GM18517 (cell line): Measurements from ENCODE around the gene RPS6KA3.
A peak's percentile ranks its signal among the peaks of the same experiment; 100 is the strongest.
"Not testable (repeated sequence)": the region's sequence is repeated elsewhere in the genome, so short reads cannot be mapped to it uniquely, and the experiment has no call there.

Experiments
- ATAC-seq: cut with Tn5 transposase; IDR thresholded peaks from one replicate; pipeline ENCODE4 v1.9.1; 2021; ENCODE audit warnings: mild to moderate bottlenecking, moderate library complexity; ENCODE audit not compliant: unreplicated experiment

RPS6KA3 gene

DNA sequence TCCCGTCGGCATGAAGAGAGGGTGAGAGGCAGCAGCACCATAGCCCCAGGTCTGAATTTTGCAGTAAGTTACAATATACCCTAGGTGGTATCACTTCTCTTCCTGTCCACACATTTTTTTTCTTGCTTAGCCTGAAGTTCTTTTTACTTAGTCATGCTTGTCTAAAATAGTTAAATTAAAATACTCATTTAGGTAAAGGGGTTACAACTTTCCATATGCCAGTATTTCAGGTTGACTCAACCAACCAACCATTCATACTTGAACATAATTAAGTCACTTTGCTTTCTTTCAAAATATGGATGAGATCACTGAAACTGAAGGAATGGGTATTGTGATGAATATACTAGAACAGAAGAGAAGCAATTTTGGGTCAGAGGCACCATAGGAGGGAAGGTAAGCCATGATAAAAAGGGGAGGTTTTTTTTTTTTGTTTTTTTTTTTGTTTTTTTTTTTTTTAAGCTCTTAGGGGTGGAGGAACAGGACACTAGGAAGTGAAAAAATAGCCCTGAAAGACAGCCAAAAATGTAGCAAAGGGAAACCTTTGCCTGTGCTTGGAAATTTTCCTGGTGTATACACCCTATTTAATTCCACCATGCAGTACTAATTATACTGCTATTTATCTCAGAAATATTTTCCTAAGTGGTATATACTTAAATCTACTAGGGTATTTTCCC lies 41.8 kb downstream of the RPS6KA3 start:
- ATAC-seq: peak; percentile 88

DNA sequence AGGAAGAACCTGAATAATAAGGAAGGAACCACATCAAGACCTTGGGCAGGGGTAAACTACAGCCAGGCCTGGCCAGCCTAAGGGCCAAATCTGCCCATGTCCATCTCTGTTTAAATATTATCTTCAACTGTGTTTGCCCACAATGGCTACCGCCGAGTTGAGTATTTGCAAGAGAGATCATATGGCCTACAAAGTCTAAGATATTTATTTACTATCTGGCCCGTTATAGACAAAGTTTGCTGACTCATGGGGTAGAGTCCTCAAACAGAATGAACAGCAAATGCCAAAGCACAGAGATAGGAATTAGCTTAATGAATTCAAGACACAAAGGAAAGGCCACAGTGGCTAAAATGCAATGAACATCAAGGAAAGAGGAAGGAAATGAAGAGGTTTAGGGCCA lies 44.8 kb downstream of the RPS6KA3 start:
- no peak for ATAC-seq

DNA sequence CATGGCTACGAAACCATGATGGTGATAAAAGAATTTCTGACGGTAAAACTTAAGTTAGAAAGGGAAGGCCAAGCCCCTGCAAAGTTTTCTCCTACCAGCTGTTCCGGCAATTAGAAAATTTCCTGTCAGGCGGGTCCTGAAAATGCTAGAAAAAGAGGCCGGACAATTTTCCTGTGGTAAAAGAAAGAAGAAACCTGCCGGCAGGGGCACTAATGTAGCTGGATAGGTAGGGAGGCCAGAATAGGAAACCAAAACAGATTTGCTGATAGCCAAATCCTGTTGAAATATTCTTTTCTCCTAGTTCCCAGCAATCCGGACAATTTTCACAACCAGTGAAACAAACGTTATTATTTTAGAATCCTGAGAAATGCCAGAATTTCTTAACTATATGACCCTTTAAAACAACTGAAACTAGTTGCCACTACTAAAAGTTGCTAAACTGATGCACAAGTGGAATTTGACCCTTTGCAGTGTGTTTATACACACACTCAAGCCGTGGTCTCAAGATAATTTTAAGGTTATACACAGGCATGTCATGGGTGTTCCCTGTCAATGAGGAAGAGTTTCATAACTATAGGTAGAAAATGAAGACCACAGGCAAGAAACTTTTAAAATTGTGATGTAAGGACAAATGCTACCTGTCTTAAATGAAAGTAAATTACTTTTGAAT lies 47.7 kb downstream of the RPS6KA3 start:
- ATAC-seq: no peak

DNA sequence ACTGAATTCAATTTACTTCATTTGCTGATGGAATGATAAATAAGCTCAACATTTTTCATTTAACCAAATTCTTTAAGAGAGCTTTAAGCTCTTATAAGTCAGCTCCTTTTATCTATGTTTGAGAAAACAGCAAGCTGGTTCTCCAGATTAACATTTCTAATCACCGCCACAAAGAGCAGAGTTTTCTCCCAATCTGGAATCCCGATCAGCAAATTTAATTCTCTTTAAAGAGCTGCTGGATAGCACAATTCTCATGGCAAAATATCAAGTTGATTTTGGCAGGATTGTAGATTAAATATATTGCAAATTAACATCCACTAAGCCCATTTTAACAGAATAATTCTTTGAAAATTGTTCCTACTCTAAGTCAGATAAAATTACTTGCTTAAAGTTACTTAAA lies 48.8 kb downstream of the RPS6KA3 start:
- ATAC-seq: no peak

DNA sequence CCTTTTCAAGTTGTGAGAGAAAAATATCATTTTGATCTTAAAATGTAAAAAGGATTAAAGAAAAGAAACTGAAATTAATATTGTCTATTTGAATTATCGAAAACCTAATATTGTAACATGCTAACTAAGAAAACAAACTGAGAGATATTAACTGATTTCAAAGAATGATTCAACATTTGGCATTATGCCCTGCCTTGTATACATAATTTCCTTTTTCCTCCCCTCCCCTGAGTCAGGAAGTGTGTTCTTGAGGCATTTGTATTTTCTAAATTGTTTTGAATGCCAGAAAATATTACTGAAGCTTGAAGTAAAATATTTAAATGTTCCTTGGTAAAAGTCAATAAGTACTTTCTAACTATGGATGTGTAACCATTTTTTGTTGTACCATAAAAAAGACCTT lies 49.4 kb downstream of the RPS6KA3 start:
- no peak for ATAC-seq

DNA sequence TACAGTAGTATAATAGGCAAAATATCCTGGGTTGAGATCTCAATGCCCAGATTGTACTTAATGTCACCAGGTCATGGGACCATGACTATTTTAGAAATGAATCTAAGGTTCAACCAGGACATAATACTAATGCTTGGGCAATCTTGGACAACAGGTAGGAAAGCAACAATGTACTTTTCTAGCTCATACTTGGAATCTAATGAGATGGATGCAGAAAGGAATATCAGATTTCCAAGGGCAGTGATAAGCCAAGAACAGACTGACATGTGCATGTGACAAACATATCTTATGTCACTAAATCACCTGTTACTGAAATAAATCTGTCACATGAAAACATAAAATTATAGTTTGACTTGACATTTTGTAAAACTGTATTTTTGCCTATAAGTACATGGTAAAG lies 51.1 kb downstream of the RPS6KA3 start:
- ATAC-seq: no peak

DNA sequence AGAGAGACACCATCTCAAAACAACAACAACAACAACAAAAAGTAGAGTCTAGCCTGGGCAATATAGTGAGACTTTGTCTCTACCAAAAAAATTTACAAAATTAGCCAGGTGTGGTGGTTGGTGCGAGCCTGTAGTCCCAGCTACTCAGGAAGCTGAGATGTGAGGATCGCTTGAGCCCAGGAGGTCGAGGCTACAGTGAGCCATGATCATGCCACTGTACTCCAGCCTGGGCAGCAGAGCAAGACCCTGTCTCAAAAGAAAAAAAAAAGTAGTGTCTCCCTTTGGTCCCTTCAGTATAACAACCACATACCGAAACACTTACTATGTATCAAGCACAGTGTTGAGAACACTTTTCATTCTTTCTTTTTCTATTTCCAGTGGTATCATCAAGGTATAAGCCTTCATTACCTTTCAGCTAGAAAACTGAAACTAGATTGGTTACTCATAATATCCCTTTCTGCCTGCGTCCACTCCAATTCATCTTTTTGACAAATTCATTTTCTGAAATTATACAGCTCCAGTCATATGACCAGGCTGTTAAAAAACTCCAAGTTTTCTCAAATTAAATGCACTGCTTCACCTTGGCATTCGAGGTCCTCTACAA lies 54.1 kb downstream of the RPS6KA3 start:
- peak; percentile 98 for ATAC-seq

DNA sequence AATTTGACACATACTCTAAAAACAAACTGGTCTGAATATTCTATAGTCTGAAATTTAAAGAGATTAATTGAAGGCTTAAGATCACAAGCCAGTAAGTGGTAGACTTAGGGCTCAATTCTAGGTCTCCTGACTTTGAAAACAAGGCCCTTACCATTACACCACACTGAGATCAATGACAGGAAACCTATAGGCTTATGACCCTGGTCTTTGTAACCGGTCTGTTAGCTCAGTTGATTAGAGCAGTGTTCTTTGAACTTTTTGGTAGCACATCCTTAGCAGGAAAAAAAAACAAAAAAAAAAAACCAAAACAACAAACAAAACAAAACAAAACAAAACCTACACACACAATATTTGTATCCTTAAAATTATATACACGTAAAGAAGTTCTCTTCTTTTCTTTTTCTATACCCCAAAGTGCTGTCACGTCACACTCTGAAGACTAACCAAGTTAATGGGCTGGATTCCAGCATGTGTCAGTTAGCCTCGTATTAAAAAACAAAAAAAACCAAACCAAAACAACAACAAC lies 55.4 kb downstream of the RPS6KA3 start:
- ATAC-seq: no peak

DNA sequence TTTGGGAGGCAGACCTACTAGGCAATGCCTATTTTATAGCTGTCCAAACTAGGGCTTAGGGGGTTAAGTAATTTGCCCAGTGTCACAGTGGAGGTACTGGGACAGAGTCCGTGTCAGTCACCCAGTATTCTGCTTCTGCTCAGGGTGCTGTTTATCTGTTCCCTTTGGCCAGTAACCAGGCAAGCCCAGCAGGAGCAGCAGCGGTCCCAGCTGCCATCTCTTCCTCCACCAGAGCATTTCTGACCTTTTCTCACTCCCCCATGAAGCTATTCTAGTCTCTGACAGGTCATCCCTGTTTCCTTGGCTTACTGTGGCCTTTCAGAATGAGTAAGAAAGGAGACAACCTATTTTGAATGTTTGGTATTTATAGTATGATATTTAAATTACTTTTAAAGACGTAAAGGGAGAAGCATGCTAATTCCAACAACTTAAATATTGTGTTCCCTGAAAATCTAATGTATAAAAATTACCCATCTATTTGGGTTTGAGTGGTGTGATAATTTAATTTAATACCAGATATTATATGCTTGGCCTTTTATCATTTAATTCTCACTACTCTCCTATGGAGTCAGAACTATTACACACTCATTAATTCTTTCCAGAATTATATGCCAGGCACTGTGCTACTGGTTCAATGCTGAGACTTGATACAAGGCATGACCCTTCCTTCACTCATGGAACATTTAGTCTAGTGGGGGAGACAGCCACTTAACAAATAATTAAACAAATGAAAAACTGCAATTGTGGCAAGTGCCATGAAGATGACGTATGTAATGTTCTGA lies 60.6 kb downstream of the RPS6KA3 start:
- peak; percentile 94 for ATAC-seq

DNA sequence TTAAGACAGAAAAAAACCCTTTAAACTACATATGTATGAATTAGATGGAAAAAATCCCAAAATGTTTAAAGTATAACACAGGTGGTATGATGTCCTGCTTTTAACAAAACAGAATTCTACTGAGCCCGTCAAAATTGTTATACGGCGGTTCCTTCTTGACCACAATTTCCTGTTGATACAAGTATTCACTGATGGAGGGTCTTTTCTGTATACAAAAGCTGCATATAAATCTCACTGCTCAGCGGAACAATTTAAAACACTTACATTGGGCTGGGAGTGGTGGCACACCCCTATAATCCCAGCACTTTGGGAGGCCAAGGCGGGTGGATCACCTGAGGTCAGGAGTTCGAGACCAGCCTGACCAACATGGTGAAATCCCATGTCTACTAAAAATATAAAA lies 62.4 kb downstream of the RPS6KA3 start:
- no peak for ATAC-seq

DNA sequence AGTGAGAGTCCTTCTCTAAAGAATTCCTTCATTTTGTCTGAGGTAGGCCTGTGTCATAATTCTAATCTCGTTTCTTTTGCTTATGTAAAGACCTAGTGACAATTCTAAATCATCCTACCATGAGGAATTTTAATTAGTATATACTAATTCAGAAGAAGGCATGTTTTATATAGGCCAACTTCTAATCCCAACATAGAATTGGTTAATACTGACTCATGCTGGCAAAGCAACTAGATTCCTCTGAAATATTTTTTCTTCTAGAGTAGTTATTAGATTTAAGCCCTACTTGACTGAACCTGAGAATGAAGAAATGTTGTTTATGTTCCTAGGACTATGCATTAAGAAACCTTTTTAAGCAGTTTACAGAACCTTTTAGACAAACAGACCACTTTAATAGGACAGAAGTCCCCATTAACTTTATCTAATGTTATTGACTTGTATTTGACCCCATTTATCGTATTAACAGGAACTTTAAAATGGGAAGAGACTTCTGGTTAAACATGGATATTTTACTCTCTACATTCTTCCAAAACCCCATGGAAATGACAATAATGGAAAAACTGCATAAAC lies 69.0 kb downstream of the RPS6KA3 start:
- ATAC-seq: no peak

DNA sequence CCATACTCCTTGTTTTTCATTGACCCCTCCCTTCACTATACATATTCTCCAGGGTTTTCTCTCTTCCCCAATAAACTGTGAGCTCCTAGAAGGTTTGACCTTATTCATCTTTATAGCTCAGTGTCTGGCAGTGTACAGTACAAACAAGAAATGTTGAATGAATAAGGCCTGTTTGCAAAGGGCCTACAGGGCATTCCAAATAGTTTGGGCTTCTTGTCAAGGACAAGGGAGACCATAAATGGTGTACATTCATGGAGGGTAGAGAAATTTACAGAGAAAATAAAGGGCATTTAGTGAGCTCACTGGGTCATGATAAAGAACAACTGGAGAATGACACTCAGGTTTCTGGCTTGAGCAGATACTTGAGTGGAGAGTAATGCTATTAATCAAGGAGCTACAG lies 77.5 kb downstream of the RPS6KA3 start:
- ATAC-seq: no peak

DNA sequence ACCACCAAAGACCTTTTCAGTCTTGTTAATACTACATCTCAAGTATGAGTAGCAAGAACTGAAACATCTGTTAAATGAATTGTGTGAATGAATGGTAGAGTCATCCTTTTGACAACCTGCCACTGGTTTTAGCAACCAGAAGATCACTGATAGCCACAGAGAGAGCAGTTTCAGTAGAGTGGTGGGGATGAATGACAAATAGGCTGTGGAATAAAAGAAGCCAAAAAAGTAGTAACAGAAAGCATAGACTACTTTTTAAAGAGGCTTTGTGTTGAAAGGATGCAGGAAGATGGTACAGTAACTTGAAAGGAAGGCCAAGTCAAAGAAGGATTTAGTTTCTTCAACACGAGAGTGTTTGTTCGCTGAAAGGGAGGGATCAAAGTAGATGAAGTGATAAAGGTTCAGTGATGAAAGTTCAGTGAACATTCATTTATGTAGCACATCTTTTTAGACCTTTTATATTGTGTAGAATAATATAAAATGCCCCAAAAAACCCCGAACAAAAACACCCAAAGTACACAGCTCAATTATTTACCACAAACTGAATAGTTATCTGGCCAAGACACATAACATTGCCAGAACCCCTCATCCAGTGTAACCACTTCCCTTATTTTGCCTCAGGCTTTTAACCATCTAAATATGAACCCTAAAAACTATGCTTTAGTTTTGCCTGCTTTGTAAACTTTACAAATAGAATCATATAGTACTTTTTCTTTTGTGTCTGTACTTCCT lies 84.9 kb downstream of the RPS6KA3 start:
- ATAC-seq: no peak

DNA sequence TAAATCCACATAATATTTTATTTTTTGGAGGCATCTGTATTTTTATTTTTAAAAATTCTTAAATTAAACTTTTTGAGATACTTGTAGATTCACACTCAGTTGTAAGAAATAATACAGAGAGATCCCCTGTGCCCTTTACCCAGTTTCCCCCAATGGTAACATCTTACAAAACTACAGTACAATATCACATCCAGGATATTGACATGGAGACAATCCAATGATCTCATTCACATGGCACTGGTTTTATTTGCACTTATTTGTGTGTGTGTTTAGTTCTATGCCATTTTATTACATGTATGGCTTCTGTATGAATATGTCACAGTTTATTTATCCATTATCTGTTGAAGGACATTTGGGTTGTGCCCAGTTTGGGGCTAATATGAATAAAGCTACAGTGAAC lies 89.6 kb downstream of the RPS6KA3 start:
- no peak for ATAC-seq

DNA sequence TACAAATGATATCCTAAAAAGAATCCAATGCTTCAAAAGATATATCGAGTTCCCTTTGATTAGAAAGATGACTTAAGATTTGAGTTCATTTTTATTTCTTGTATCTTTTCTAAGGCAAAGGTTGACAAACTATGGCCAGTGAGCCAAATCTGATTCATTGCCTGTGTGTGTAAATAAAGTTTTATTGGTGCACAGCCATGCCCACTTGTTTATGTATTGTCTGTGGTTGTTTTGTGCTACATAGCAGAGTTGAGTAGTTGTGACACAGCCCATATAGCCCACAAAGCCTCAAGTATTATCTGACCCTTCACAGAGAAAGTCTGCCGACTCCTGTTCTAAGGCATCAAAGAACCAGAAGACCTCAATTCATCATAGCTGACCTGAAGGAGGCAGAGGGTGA lies 92.9 kb downstream of the RPS6KA3 start:
- no peak for ATAC-seq

DNA sequence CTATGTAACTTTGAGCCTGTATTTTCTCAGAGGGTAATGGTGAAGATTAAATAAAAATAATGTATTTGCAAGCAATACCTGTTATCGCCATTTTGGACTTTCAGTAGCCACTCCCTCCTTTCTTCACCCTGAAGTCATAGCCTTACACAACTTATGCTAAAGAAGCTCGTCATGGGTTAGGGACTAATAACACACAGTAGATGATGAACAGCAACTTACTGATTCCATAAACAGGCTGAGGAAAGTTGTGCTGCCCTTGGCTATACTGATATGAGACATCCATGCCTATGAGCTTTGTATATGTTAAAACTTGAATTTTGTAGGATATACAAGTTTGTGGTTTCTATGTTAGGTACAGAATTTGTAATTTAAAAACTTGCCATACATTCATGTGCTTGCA lies 93.4 kb downstream of the RPS6KA3 start:
- ATAC-seq: no peak

DNA sequence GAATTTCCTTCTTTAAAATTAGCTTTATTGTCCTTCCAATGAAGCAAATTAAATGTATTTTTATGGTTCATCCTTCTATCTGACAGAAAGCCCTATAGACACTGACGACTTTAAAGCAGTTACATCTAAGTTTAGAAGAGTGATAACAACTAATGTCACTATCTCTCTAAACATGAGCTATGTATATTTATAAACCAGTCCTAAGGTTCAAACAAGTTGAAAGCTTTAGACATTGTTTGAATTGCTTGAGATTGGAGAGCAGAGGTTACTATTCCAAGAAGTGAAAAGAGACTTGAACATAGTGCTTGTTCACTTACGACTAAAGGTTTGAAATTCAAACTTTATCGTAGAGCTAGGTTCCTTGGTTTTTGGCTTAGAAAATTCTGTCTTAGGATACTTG lies 94.8 kb downstream of the RPS6KA3 start:
- no peak for ATAC-seq

DNA sequence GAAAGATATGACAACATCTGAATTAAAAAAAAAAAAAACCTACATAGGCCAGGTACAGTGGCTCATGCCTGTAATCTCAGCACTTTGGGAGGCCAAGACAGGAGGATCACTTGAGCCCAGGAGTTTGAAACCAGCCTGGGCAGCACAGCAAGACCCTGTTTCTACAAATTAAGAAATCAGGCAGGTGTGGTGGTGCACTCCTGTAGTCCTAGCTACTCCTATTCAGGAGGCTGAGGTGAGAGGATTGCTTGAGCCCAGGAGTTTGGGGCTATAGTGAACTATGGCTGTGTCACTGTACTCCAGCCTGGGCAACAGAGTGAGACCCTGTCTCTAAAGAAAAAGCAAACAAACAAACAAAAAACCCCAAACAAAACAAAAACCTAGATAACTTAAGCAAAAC lies 104.2 kb downstream of the RPS6KA3 start:
- ATAC-seq: not testable (repeated sequence)

DNA sequence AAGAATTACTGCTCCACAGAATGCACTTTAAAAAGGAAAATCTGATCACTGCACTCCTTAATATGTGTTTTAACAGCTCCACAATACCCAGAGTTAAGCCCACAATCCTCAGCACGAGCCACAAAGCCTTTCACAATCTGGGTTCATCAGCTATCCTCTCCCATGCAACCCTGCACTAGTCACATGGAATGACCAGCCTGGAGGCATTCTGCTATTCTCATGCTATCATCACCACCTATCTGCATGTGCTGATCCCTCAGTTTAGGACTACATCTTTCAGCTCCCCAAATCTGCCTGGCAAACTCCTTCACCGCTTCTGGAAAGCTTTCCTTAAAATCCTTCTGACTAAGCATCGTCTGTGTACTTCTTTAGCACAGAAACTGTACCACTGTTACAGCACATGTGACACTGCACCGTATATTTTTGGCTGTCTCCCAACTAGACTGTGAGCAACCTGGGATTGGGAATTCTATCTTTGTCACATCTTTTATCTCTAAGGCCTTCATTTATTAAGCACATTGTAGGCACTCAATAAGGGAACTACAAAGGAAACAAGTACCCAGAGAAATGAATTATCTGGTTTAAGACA lies 106.8 kb downstream of the RPS6KA3 start:
- ATAC-seq: no peak

DNA sequence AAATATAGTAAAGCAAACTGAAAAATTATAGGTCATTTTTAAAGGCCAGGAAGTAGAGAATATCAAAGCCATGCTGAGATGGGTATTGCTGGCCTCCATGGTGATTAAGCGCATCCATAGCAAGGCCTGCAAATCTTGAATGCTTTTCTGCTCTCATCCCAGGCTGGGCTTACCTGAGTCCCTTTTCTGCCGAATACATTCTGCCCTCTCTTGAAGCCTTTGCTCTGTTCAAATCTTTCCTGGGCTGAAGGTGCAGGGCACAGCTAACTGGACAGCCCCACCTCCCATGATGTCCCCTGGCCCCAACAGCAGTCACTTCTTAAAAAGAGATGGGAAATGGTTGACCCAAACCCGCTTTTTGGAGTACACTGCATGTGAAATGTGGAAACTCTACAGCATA lies 115.0 kb downstream of the RPS6KA3 start:
- no peak for ATAC-seq
